ENCODE measurements around the gene ANAPC15.

Gene ANAPC15

DNA sequence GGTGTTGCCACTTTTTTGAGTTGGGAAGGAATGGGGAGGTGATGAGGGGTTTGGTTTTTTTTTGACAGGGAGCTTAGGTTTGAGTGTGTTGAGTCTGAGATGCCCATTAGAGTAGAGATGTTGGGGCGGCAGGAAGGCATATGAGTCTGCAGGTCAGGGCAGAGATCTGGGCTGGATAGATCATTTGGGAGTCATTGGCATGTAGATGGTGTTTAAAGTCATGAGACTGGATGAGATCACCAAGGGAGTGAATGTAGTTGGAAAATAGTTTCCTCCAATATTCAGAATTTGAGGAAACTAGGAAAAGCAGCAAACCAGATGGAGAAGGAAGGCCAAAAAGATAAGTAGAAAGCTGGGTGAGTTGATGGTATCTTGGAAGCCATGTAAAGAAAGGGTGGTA, 2.1 kb upstream of the ANAPC15 start:
- DNase-seq = no peak
- Histone ChIP-seq H3K14ac (ENCODE audit: low read length) (no peak overlapping the region), H3K9ac (ENCODE audit: low read length) (no peak overlapping the region), H3K9me3 (ENCODE audit: insufficient read depth, low read depth, low read length) (no peaks in the 10 kb centered on the region), H3K4me3 (ENCODE audit: low read depth, low read length) (no peak overlapping the region), H3K79me2 (ENCODE audit: control insufficient read depth, insufficient read depth, low read length, poor library complexity) (peaks cover 3% of the 10 kb centered on the region), H3K36me3 (ENCODE audit: control insufficient read depth in 1 of 2, insufficient read depth in 2 of 2, low read length in 2 of 2) (peaks cover 2 to 8% of the 10 kb centered on the region in 2 experiments), H3K4ac (ENCODE audit: low read depth, low read length) (no peak overlapping the region), H3K4me1 (ENCODE audit: control insufficient read depth in 1 of 2, insufficient read depth in 2 of 2, low read length in 2 of 2) (peaks cover 4 to 9% of the 10 kb centered on the region in 2 experiments), H2BK120ac (ENCODE audit: insufficient read depth, low read length, poor library complexity) (no peak overlapping the region), H4K12ac (ENCODE audit: low read depth, low read length) (no peak overlapping the region), H3K79me1 (ENCODE audit: low read length) (peaks cover 8% of the 10 kb centered on the region), H4K91ac (ENCODE audit: low read depth, low read length) (no peak overlapping the region), H2AFZ (ENCODE audit: insufficient read depth, low read length, poor library complexity) (no peak overlapping the region), H2BK12ac (ENCODE audit: low read length) (no peak overlapping the region), H3K27ac (ENCODE audit: low read depth, low read length) (no peak overlapping the region), H3K4me2 (ENCODE audit: low read length) (no peak overlapping the region), H3K18ac (ENCODE audit: low read length) (no peak overlapping the region), H2BK5ac (ENCODE audit: low read depth, low read length, poor library complexity) (no peak overlapping the region), H4K8ac (ENCODE audit: low read depth, low read length) (no peak overlapping the region), H2AK5ac (ENCODE audit: low read length) (no peak overlapping the region), H3K23ac (ENCODE audit: low read length) (no peak overlapping the region), H3K27me3 (ENCODE audit: insufficient read depth, low read length) (no peaks in the 10 kb centered on the region)
- no CpG with 5 or more reads among the region's 1 CpG for WGBS (ENCODE audit: extremely low coverage, insufficient coverage, insufficient read length)

DNA sequence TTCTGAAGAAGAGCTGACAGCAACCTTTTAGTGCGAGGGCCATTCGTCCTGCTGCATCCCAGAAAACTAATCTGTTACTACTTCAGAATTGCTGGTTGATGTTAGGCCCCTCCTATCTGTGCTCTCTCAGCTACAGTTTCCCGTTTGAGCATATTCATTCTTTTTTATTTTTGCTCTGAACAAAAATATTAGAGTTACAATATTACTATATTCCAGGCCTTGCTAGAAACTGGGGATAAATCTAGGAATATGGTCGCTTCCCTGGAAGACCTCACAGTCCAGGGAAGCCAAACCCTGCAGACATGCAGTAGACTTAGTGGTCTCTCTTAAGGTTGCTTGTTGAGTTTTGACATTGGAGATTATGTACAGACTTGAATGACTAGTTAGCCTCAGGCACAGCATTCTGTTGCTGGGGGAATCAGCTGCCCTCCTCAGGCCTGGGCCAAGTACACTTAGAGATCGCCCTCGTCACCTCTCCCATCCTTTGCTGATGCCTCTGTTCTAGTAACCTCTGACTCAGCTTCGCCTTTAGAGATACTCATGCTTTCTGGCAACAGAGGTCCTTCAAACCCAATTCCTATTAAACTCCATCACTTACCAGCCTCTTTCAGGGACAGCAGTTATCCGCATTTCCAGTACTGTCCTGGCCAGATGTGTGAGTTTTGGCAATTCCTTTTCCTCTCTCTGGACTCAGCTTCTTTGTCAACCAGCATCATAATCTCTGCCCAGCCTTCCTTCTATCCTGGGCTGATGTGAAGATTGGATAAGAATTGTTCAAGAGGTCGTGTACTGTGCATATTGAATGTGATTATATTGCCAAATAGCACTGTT, 698 bp upstream of the ANAPC15 start:
- Histone ChIP-seq H3K4ac (ENCODE audit: low read depth, low read length) (peak overlapping the region; percentile 39), H3K27ac (ENCODE audit: low read depth, low read length) (peak overlapping the region; percentile 80), H3K4me1 (ENCODE audit: control insufficient read depth in 1 of 2, insufficient read depth in 2 of 2, low read length in 2 of 2) (peaks cover 4 to 9% of the 10 kb centered on the region in 2 experiments), H3K4me3 (ENCODE audit: low read depth, low read length) (peak overlapping the region; percentile 26), H3K79me1 (ENCODE audit: low read length) (peaks cover 8% of the 10 kb centered on the region), H4K12ac (ENCODE audit: low read depth, low read length) (peak overlapping the region; percentile 10), H3K18ac (ENCODE audit: low read length) (no peak overlapping the region), H2AK5ac (ENCODE audit: low read length) (peak overlapping the region; percentile 7), H2BK120ac (ENCODE audit: insufficient read depth, low read length, poor library complexity) (peak overlapping the region; percentile 26), H3K4me2 (ENCODE audit: low read length) (peak overlapping the region; percentile 81), H3K79me2 (ENCODE audit: control insufficient read depth, insufficient read depth, low read length, poor library complexity) (peaks cover 3% of the 10 kb centered on the region), H3K14ac (ENCODE audit: low read length) (peak overlapping the region; percentile 27), H3K9me3 (ENCODE audit: insufficient read depth, low read depth, low read length) (no peaks in the 10 kb centered on the region), H2BK12ac (ENCODE audit: low read length) (peak overlapping the region; percentile 12), H2AFZ (ENCODE audit: insufficient read depth, low read length, poor library complexity) (no peak overlapping the region), H3K27me3 (ENCODE audit: insufficient read depth, low read length) (no peaks in the 10 kb centered on the region), H3K23ac (ENCODE audit: low read length) (no peak overlapping the region), H4K91ac (ENCODE audit: low read depth, low read length) (peak overlapping the region; percentile 60), H2BK5ac (ENCODE audit: low read depth, low read length, poor library complexity) (peak overlapping the region; percentile 1), H4K8ac (ENCODE audit: low read depth, low read length) (peak overlapping the region; percentile 80), H3K9ac (ENCODE audit: low read length) (peak overlapping the region; percentile 76), H3K36me3 (ENCODE audit: control insufficient read depth in 1 of 2, insufficient read depth in 2 of 2, low read length in 2 of 2) (peaks cover 6 to 17% of the 10 kb centered on the region in 2 experiments)
- peak; percentile 78 to 84 for DNase-seq
- no CpG with 5 or more reads among the region's 9 CpGs for WGBS (ENCODE audit: extremely low coverage, insufficient coverage, insufficient read length)

DNA sequence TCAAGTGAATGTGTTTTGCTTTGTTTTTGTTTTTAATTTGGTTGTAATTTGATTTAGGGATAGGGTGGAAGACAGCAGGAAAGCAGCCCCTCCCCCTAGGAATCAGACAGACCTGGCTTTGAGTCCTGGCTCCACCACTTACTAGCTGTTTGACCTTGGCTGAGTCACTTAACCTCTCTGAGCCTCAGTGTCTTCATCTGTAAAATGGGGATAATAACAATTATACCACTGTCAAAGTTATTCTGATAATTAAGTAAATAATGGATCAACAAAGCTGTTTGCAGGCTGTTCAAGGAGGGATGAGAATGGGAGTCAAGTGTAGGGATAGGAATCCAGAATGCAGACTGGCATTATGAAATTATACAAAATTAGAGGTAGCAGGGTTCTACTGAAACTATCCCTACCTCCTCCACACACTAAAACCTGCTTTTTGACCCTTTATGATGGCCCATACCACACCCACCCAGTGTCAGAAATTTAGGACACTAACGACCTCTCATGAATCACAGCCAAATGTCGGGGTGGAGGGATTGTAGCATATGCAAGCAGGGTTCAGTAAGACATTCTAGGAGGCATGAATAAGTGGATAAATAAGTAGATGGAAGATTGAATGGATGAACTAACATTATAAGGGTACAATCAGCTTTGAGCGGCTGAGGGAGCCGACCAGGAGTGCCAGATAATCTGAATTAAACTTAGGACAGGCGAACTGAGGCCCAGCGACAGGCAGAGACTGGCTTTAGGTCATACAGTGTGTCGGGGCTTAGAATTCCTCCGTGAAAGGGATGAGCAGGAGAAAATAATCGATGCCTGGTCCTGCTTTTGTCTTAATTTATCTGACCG, 974 bp downstream of the ANAPC15 start:
- Histone ChIP-seq H3K27me3 (ENCODE audit: insufficient read depth, low read length) (no peaks in the 10 kb centered on the region), H3K4me2 (ENCODE audit: low read length) (peak overlapping the region; percentile 88), H4K8ac (ENCODE audit: low read depth, low read length) (peak overlapping the region; percentile 67), H4K91ac (ENCODE audit: low read depth, low read length) (peak overlapping the region; percentile 77), H2BK5ac (ENCODE audit: low read depth, low read length, poor library complexity) (peak overlapping the region; percentile 41), H4K12ac (ENCODE audit: low read depth, low read length) (peak overlapping the region; percentile 65), H2AK5ac (ENCODE audit: low read length) (peak overlapping the region; percentile 56), H3K79me2 (ENCODE audit: control insufficient read depth, insufficient read depth, low read length, poor library complexity) (peaks cover 3% of the 10 kb centered on the region), H3K4me1 (ENCODE audit: control insufficient read depth in 1 of 2, insufficient read depth in 2 of 2, low read length in 2 of 2) (peaks cover 4 to 9% of the 10 kb centered on the region in 2 experiments), H3K36me3 (ENCODE audit: control insufficient read depth in 1 of 2, insufficient read depth in 2 of 2, low read length in 2 of 2) (peaks cover 9 to 21% of the 10 kb centered on the region in 2 experiments), H3K27ac (ENCODE audit: low read depth, low read length) (peak overlapping the region; percentile 88), H2BK120ac (ENCODE audit: insufficient read depth, low read length, poor library complexity) (peak overlapping the region; percentile 74), H3K14ac (ENCODE audit: low read length) (peak overlapping the region; percentile 33), H3K18ac (ENCODE audit: low read length) (no peak overlapping the region), H3K9ac (ENCODE audit: low read length) (peak overlapping the region; percentile 80), H3K4ac (ENCODE audit: low read depth, low read length) (peak overlapping the region; percentile 73), H3K9me3 (ENCODE audit: insufficient read depth, low read depth, low read length) (no peaks in the 10 kb centered on the region), H2BK12ac (ENCODE audit: low read length) (no peak overlapping the region), H3K79me1 (ENCODE audit: low read length) (peaks cover 8% of the 10 kb centered on the region), H3K4me3 (ENCODE audit: low read depth, low read length) (peak overlapping the region; percentile 65), H2AFZ (ENCODE audit: insufficient read depth, low read length, poor library complexity) (peak overlapping the region; percentile 62), H3K23ac (ENCODE audit: low read length) (no peak overlapping the region)
- no peak for DNase-seq
- WGBS (ENCODE audit: extremely low coverage, insufficient coverage, insufficient read length) = no CpG with 5 or more reads among the region's 10 CpGs

DNA sequence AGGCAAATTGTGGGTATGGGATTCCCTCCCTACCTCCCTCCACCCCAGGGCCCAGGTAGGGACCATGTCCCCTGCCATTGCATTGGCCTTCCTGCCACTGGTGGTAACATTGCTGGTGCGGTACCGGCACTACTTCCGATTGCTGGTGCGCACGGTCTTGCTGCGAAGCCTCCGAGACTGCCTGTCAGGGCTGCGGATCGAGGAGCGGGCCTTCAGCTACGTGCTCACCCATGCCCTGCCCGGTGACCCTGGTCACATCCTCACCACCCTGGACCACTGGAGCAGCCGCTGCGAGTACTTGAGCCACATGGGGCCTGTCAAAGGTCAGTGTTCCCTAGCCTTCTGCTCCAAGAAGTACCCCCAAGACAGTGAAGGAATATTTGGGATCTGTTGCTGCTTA, 6.6 kb downstream of the ANAPC15 start, which contains the start of gene TOMT:
TSS of gene TOMT (plus strand) at position 37 of the 400 bp plus-strand sequence. CDS start at position 65, 28 bp downstream.
- Histone ChIP-seq H4K12ac (ENCODE audit: low read depth, low read length) (no peak within 1 kb of the TSS), H3K4me2 (ENCODE audit: low read length) (no peak within 1 kb of the TSS), H4K91ac (ENCODE audit: low read depth, low read length) (no peak within 1 kb of the TSS), H4K8ac (ENCODE audit: low read depth, low read length) (no peak within 1 kb of the TSS), H3K23ac (ENCODE audit: low read length) (no peak within 1 kb of the TSS), H2AK5ac (ENCODE audit: low read length) (no peak within 1 kb of the TSS), H3K79me2 (ENCODE audit: control insufficient read depth, insufficient read depth, low read length, poor library complexity) (peaks cover 11% of the 10 kb centered on the region), H2BK5ac (ENCODE audit: low read depth, low read length, poor library complexity) (no peak within 1 kb of the TSS), H3K27me3 (ENCODE audit: insufficient read depth, low read length) (no peaks in the 10 kb centered on the region), H3K9me3 (ENCODE audit: insufficient read depth, low read depth, low read length) (no peaks in the 10 kb centered on the region), H3K4me1 (ENCODE audit: control insufficient read depth in 1 of 2, insufficient read depth in 2 of 2, low read length in 2 of 2) (peaks cover 11 to 14% of the 10 kb centered on the region in 2 experiments), H3K4ac (ENCODE audit: low read depth, low read length) (no peak within 1 kb of the TSS), H3K18ac (ENCODE audit: low read length) (no peak within 1 kb of the TSS), H3K14ac (ENCODE audit: low read length) (no peak within 1 kb of the TSS), H3K9ac (ENCODE audit: low read length) (no peak within 1 kb of the TSS), H2BK120ac (ENCODE audit: insufficient read depth, low read length, poor library complexity) (no peak within 1 kb of the TSS), H2AFZ (ENCODE audit: insufficient read depth, low read length, poor library complexity) (no peak within 1 kb of the TSS), H3K79me1 (ENCODE audit: low read length) (peaks cover 12% of the 10 kb centered on the region), H3K4me3 (ENCODE audit: low read depth, low read length) (no peak within 1 kb of the TSS), H3K36me3 (ENCODE audit: control insufficient read depth in 1 of 2, insufficient read depth in 2 of 2, low read length in 2 of 2) (peaks cover 9 to 19% of the 10 kb centered on the region in 2 experiments), H2BK12ac (ENCODE audit: low read length) (peak within 1 kb of the TSS; percentile 17), H3K27ac (ENCODE audit: low read depth, low read length) (no peak within 1 kb of the TSS)
- no peak for DNase-seq
- no CpG with 5 or more reads among the region's 14 CpGs for WGBS (ENCODE audit: extremely low coverage, insufficient coverage, insufficient read length)

All from trophoblast cell (in vitro differentiated cells and primary cell).